Thyroid gland (tissue), 4 donors: ENCODE results near the gene ADIG. TPM values are rescaled to one million over a fixed set of nuclear protein-coding genes. Genes with fewer than 3 reads are reported as not detected.

ENCODE experiments used
- DNase-seq, 2 donors: peaks; one replicate each; pipeline ENCODE4 v3.0.0-alpha.2; 2019
- H3K27ac ChIP-seq, 3 donors: fragments of 200-600 bp; sonication (generic); 1 replicate in 2 of 3; 2 replicates in 1 of 3; pipeline ENCODE4 v1.5.1; 2016 to 2019; ENCODE audit warnings: mild to moderate bottlenecking in 1 of 3, moderate library complexity in 1 of 3
- H3K27me3 ChIP-seq: fragments of 200-600 bp; sonication (generic); one replicate; pipeline ENCODE4 v1.5.1; 2019
- H3K36me3 ChIP-seq, 2 donors: fragments of 200-600 bp; sonication (generic); one replicate each; pipeline ENCODE4 v1.5.1; 2016 to 2019
- H3K4me1 ChIP-seq, 2 donors: fragments of 200-600 bp; sonication (generic); one replicate each; pipeline ENCODE4 v1.5.1; 2017 to 2019
- H3K4me3 ChIP-seq, 3 donors: fragments of 200-600 bp; sonication (generic); replicated peaks in 1 of 3; 1 replicate in 2 of 3; 2 replicates in 1 of 3; pipeline ENCODE4 v1.5.1; 2016; ENCODE audit warnings: mild to moderate bottlenecking in 1 of 3
- H3K9me3 ChIP-seq: fragments of 200-600 bp; sonication (generic); one replicate; pipeline ENCODE4 v1.5.1; 2017
- CTCF ChIP-seq, 6 experiments: fragments of 200-600 bp in 3 of 6; fragments of 450-650 bp in 3 of 6; sonication (generic) in 3 of 6; IDR thresholded peaks; one replicate each; pipeline ENCODE4 v1.5.1; 2016 to 2019; ENCODE audit warnings: antibody characterized with exemption in 6 of 6, mild to moderate bottlenecking in 2 of 6, inconsistent platforms in 1 of 6, moderate library complexity in 1 of 6
- POLR2A ChIP-seq, 2 donors: fragments of 450-650 bp; IDR thresholded peaks; one replicate each; pipeline ENCODE4 v1.6.1; 2017; ENCODE audit warnings: antibody characterized with exemption in 2 of 2, mild to moderate bottlenecking in 2 of 2, moderate library complexity in 1 of 2
- WGBS, 2 donors: methylation state at CpG; one replicate each; pipeline ENCODE4 v1.1.5; 2017; 5-methylcytosine and 5-hydroxymethylcytosine counted together
- intact Hi-C: fragments of 100-400 bp; cut with DNase I; formaldehyde crosslinking; loops from one replicate; pipeline ENCODE4 v1.15.1; 2023
- total RNA-seq, 4 donors: library from RNA; depleted of rRNA; stranded (reverse); fragments of >200 nt; gene quantifications; one replicate each; pipeline ENCODE4 v1.2.3, GENCODE V29; 2016

ADIG gene
- total RNA-seq, 4 donors from 2014 or later = 1.6 TPM; not detected in 3

GRCh38 chr20:38559764-38560163 lies 21.2 kb upstream of the ADIG start:
- H3K27ac ChIP-seq = no peak overlapping the region
- H3K4me1 ChIP-seq = no peaks in the 10 kb centered on the region
- intact Hi-C loops = no loop called here
- no peaks in the 10 kb centered on the region for H3K9me3 ChIP-seq
- no peak overlapping the region for H3K4me3 ChIP-seq
- 94 to 95% methylated on average over 3 of the region's 3 CpGs for WGBS, 2 donors
- H3K27me3 ChIP-seq = no peaks in the 10 kb centered on the region
- no peak for DNase-seq
- TF ChIP-seq CTCF (IDR thresholded peaks at IDR 0.05) (no peak), POLR2A (IDR thresholded peaks at IDR 0.05) (no peak)
- peaks cover 24 to 25% of the 10 kb centered on the region in 2 donors for H3K36me3 ChIP-seq

- intact Hi-C loops = no loop called here
- H3K27me3 ChIP-seq = no peaks in the 10 kb centered on the region
These were observed 17.1 kb upstream of the ADIG start for GRCh38 chr20:38563802-38564431.

GRCh38 chr20:38564680-38565079 lies 16.3 kb upstream of the ADIG start:
- TF ChIP-seq POLR2A (IDR thresholded peaks at IDR 0.05) (no peak), CTCF (IDR thresholded peaks at IDR 0.05) (no peak)
- no peak for DNase-seq
- peaks cover 17% of the 10 kb centered on the region in 2 donors for H3K36me3 ChIP-seq
- H3K27ac ChIP-seq = no peak overlapping the region
- no peak overlapping the region for H3K4me3 ChIP-seq
- intact Hi-C loops = no loop called here
- H3K9me3 ChIP-seq = no peaks in the 10 kb centered on the region
- H3K4me1 ChIP-seq = no peaks in the 10 kb centered on the region
- H3K27me3 ChIP-seq = no peaks in the 10 kb centered on the region
- 87 to 98% methylated on average over 1 of the region's 1 CpG for WGBS, 2 donors

More at GRCh38 chr20:38563802-38564431, 17.1 kb upstream of the ADIG start:
- H3K27ac ChIP-seq = no peak overlapping the region
- H3K9me3 ChIP-seq = no peaks in the 10 kb centered on the region
- H3K36me3 ChIP-seq = peaks cover 17 to 18% of the 10 kb centered on the region in 2 donors
- H3K4me1 ChIP-seq = no peaks in the 10 kb centered on the region
- DNase-seq = no peak
- no peak overlapping the region for H3K4me3 ChIP-seq
- WGBS, 2 donors = 97 to 98% methylated on average over 6 of the region's 6 CpGs
- TF ChIP-seq POLR2A (IDR thresholded peaks at IDR 0.05) (no peak), CTCF (IDR thresholded peaks at IDR 0.05) (no peak)

GRCh38 chr20:38566036-38566598 lies 14.9 kb upstream of the ADIG start:
- H3K4me3 ChIP-seq = no peak overlapping the region
- H3K9me3 ChIP-seq = no peaks in the 10 kb centered on the region
- H3K27me3 ChIP-seq = no peaks in the 10 kb centered on the region
- intact Hi-C loops = no loop called here
- peaks cover 23 to 26% of the 10 kb centered on the region in 2 donors for H3K36me3 ChIP-seq
- no peak overlapping the region for H3K27ac ChIP-seq
- no peaks in the 10 kb centered on the region for H3K4me1 ChIP-seq
- DNase-seq = no peak
- WGBS, 2 donors = 97 to 98% methylated on average over 6 of the region's 6 CpGs
- TF ChIP-seq CTCF (IDR thresholded peaks at IDR 0.05) = no peak
- TF ChIP-seq POLR2A (IDR thresholded peaks at IDR 0.05) = no peak

GRCh38 chr20:38569747-38570525 lies 11.1 kb upstream of the ADIG start:
- intact Hi-C loops = no loop called here
- Histone ChIP-seq H3K4me3 (no peak overlapping the region), H3K27ac (no peak overlapping the region), H3K27me3 (no peaks in the 10 kb centered on the region), H3K9me3 (no peaks in the 10 kb centered on the region), H3K4me1 (no peaks in the 10 kb centered on the region), H3K36me3 (peaks cover 38% of the 10 kb centered on the region in 2 donors)
- TF ChIP-seq POLR2A (IDR thresholded peaks at IDR 0.05) (no peak), CTCF (IDR thresholded peaks at IDR 0.05) (no peak)
- DNase-seq = no peak
- WGBS, 2 donors = 77 to 87% methylated on average over 5 of the region's 5 CpGs
